Measurements from ENCODE around the gene GGACT. TPM values are rescaled to one million over a fixed set of nuclear protein-coding genes. Genes with fewer than 3 reads are reported as not detected.

Gene GGACT
- polyA plus RNA-seq, 1 donor from 2014 or later, result 1.7 TPM

GRCh38 chr13:100480676-100481075, 107.9 kb downstream of the GGACT start:
- no peak overlapping the region for H3K27ac ChIP-seq (ENCODE audit: low read length)
- no peaks in the 10 kb centered on the region for H3K9me3 ChIP-seq (ENCODE audit: low read length)
- H3K9me2 ChIP-seq (ENCODE audit: insufficient read depth, low read length), result no peaks in the 10 kb centered on the region
- H3K4me3 ChIP-seq (ENCODE audit: low read length), result no peak overlapping the region
- no peaks in the 10 kb centered on the region for H3F3A ChIP-seq (ENCODE audit: insufficient read depth, low read length, poor library complexity, severe bottlenecking)
- H3K79me2 ChIP-seq (replicated peaks; ENCODE audit: insufficient read depth, low read length), result no peaks in the 10 kb centered on the region
- no peak overlapping the region for H3K9ac ChIP-seq (ENCODE audit: low read length)
- no peak overlapping the region for H3K4me2 ChIP-seq (ENCODE audit: low read length)
- H3K36me3 ChIP-seq (ENCODE audit: insufficient read depth, low read length), result no peaks in the 10 kb centered on the region
- TF ChIP-seq RAD21 (conservative IDR thresholded peaks at IDR 0.05), result no peak
- TF ChIP-seq TAF1 (IDR thresholded peaks at IDR 0.05; ENCODE audit: low read depth), result no peak
- no peak for TF ChIP-seq REST (IDR thresholded peaks at IDR 0.05; ENCODE audit: borderline replicate concordance)
- TF ChIP-seq EP300 (conservative IDR thresholded peaks at IDR 0.05; ENCODE audit: poor library complexity, severe bottlenecking), result no peak
- TF ChIP-seq SMC3 (conservative IDR thresholded peaks at IDR 0.05; ENCODE audit: poor library complexity), result no peak
- no peak for TF ChIP-seq POLR2AphosphoS5 (IDR thresholded peaks at IDR 0.05)
- TF ChIP-seq MXI1 (conservative IDR thresholded peaks at IDR 0.05; ENCODE audit: poor library complexity, severe bottlenecking), result no peak
- no peak for TF ChIP-seq EZH2 (IDR thresholded peaks at IDR 0.05; ENCODE audit: borderline replicate concordance, insufficient read depth, low read length, poor library complexity, severe bottlenecking)
- no peak for TF ChIP-seq CTCF (IDR thresholded peaks at IDR 0.05; ENCODE audit: poor library complexity, severe bottlenecking)
- no peaks in the 10 kb centered on the region for H3K27me3 ChIP-seq (ENCODE audit: insufficient read depth, low read depth, low read length)
- H4K20me1 ChIP-seq (ENCODE audit: insufficient read depth), result no peaks in the 10 kb centered on the region
- no peak overlapping the region for H2AFZ ChIP-seq (ENCODE audit: low read depth, low read length)

Other genes with a start within 250 kb of the GGACT start
- 119 and 123 TPM in 2 replicates for gene TMTC4, start 86.0 kb upstream of the GGACT start, polyA plus RNA-seq

All from neural cell (in vitro differentiated cells).